Memory B cell (primary cell): ENCODE measurements around the gene SYT2.
"Not testable (repeated sequence)": the region's sequence is repeated elsewhere in the genome, so short reads cannot be mapped to it uniquely, and the experiment has no call there.

Experiments
- ATAC-seq: fragments of 150-1000 bp; cut with Tn5 transposase; 2 replicates; pipeline ENCODE4 v1.10.0; 2021; ENCODE audit warnings: low read depth, mild to moderate bottlenecking, moderate library complexity
- DNase-seq, 2 donors: peaks; one replicate each; pipeline ENCODE4 v3.0.0; 2022; ENCODE audit warnings: low spot score in 2 of 2
- H3K27ac Mint-ChIP-seq: one replicate; pipeline ENCODE4 v1.8.0; 2022; ENCODE audit warnings: mild to moderate bottlenecking, moderate library complexity, mixed read lengths
- H3K27me3 Mint-ChIP-seq: one replicate; pipeline ENCODE4 v1.8.0; 2022; ENCODE audit warnings: mixed read lengths
- H3K36me3 Mint-ChIP-seq: one replicate; pipeline ENCODE4 v1.8.0; 2022; ENCODE audit warnings: mild to moderate bottlenecking, mixed read lengths
- H3K4me1 Mint-ChIP-seq: one replicate; pipeline ENCODE4 v1.8.0; 2022; ENCODE audit warnings: mixed read lengths
- H3K4me3 Mint-ChIP-seq: one replicate; pipeline ENCODE4 v1.8.0; 2022; ENCODE audit warnings: mild to moderate bottlenecking, moderate library complexity, mixed read lengths
- H3K9me3 Mint-ChIP-seq: one replicate; pipeline ENCODE4 v1.8.0; 2022; ENCODE audit warnings: mixed read lengths

SYT2 gene

DNA sequence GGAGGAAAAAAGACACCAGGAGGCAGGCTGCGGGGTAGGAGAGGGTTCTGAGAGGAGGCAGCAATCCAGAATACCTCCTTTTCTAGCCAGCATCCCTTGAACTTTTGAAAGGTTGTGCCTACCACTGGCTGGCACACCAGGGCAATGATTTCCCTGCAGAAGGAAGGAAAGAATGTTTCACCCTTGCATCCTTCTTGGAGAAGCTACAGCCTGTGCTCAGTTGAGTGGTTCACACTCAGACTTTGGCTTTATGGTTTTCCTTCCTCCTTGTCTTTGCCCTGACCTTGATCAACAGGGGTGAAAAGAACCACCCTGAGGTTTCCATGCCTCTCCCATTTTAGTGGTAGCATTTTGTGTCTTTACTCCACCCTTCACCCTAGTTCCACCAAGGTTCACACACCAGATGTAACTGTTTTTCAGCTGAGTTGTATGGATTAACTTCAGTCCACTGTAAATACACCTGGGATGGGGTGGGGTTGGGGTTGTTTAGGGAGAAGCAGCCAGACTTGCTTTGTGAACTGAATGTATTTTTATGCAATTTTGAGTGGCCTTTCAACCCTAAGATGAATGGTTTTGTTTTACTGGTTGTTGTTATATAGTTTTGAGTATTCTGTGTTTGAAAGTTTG is 122.3 kb downstream of the SYT2 start:
- Mint-ChIP-seq H3K36me3 (peaks cover 3% of the 10 kb centered on the region), H3K27ac (no peak overlapping the region), H3K4me3 (no peak overlapping the region), H3K4me1 (peaks cover 8% of the 10 kb centered on the region), H3K9me3 (no peaks in the 10 kb centered on the region), H3K27me3 (no peaks in the 10 kb centered on the region)
- ATAC-seq (no peak), DNase-seq (no peak)

DNA sequence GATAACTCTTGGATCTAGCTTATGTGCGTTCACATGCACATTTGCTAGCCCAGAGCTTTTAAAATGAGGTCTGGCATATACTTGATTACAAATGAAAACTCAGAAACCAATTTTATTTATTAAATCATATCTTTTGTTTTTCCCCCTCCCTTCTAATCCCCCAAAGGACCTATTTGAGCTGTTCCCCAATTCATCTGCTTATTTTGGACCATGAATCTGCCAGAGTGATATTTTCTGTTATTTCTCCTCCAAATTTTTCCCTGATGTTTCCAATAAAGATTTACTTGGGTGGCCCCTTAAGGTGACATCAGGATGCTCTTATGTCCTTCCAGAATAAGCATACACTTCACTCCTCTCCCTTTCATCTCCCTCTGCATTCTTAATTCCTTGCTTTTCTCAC is 123.4 kb downstream of the SYT2 start:
- Mint-ChIP-seq H3K4me1 (peaks cover 8% of the 10 kb centered on the region), H3K9me3 (no peaks in the 10 kb centered on the region), H3K4me3 (no peak overlapping the region), H3K27me3 (no peaks in the 10 kb centered on the region), H3K27ac (no peak overlapping the region), H3K36me3 (peaks cover 7% of the 10 kb centered on the region)
- DNase-seq: no peak
- no peak for ATAC-seq

DNA sequence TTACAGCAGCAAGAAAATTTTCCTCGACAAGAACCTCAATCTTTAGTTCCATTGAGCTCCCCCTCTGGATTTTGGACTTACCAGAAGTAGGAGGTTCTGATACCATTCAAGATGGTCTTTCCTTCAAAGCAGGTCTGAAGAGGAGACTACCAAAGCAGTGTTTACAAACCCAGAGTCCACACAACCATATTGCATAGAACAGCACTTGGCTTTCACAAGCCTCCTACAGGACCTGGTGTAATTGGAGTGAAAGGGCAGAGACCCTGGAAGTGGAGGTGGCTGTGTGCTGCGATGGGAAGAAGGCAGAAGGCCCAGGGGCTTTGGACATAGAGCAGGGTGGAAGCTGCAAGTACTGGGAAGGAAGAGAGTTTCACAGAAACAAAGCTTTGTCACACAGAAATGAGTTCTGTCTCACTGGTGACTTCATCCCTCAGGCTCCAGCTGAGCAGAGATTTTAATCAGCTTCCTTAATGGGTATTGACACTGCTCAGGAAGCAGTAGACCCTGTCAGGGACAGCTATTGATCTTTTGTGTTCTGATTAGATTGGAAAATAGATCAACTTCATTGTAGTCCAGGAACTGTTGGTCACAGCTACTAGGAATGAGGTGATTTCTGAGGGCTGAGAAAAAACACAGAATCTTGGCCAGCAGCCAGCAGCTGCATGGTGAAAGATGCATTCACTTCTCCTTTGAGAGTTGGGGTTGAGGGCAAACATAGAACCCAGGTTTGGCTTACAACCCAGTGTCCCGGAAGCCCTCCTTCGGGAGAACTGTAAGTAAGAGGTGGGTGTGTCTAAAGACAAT is 124.0 kb downstream of the SYT2 start:
- Mint-ChIP-seq H3K9me3 (no peaks in the 10 kb centered on the region), H3K4me1 (peaks cover 8% of the 10 kb centered on the region), H3K27ac (no peak overlapping the region), H3K36me3 (peaks cover 4% of the 10 kb centered on the region), H3K27me3 (no peaks in the 10 kb centered on the region), H3K4me3 (no peak overlapping the region)
- DNase-seq: peak in 1 of 2 donors; percentile 21
- ATAC-seq: peak; percentile 72

DNA sequence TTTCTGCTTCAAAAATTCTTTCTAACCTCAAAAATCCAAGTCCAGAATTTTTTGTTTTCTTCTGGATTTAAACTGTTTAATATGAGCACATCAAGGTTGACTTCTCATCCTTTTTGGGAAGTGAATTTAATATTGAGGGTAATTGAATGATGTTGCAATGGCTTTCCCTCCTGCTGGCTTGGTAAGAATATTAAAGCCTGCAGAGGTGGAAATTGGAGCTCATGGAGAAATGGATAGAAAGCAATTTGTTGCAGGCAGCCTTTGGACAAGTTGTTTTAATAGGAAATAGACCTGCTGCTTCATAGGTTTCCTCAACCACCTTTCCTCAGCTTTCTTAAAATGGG is 124.7 kb downstream of the SYT2 start:
- Mint-ChIP-seq H3K27me3 (no peaks in the 10 kb centered on the region), H3K27ac (no peak overlapping the region), H3K36me3 (peaks cover 10% of the 10 kb centered on the region), H3K9me3 (no peaks in the 10 kb centered on the region), H3K4me1 (peaks cover 8% of the 10 kb centered on the region), H3K4me3 (no peak overlapping the region)
- DNase-seq (no peak), ATAC-seq (no peak)

DNA sequence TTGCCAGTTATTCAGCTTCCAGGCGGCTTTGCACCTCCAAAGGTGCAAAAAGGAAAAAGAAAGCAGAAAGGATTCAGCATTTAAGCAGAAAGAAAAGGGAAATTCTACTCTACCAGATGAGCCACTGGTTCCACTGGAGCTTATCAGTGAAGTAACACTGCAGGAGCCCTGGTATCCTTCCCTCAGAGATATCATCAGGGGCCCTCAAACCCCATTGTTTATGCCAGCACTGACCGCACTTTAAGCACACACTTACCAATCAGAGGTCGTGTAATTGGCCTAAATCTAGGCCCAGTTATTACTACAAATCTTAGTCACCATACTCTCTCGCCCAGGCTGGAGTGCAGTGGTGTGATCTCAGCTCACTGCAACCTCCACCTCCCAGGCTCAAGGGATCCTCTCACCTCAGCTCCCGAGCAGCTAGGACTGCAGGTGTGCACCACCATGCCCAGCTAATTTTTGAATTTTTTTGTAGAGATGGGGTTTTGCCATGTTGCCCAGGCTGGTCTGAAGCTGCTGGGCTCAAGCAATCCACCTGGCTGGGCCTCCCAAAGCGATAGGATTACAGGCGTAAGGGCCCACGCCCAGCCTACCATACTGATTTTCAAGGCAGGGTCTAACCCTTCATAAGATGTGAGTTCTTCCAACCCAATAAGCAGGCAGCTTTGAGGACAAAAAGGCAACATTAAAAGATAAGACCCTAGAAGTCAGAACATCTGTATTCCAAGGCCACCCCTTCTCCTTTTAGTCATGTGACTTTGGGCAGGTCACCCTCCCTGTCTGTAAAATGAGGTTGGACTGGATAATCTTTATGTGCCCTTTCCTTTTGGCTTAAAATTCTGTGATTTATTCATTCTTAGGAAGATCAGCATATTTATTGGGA is 125.3 kb downstream of the SYT2 start:
- DNase-seq (no peak), ATAC-seq (no peak)
- Mint-ChIP-seq H3K9me3 (no peaks in the 10 kb centered on the region), H3K27ac (no peak overlapping the region), H3K27me3 (no peaks in the 10 kb centered on the region), H3K4me3 (no peak overlapping the region), H3K4me1 (peaks cover 8% of the 10 kb centered on the region), H3K36me3 (peaks cover 15% of the 10 kb centered on the region)

DNA sequence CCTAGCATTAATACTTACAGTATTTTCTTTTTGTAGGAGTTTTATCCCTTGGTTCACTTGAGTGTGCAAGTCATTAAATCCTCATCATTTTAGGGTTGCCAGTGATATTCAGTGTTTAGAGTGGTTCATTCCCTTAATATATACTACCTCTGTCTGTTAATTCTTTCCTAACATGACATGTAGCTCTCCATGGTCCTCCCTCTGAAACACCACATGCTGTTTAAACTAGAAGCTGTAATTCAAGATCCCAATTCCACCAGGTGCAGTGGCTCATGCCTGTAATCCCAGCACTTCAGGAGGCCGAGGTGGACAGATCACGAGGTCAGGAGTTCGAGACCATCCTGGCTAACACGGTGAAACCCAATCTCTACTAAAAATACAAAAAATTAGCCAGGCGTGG is 127.9 kb downstream of the SYT2 start:
- H3K27ac Mint-ChIP-seq, DNase-seq, ATAC-seq, H3K4me1 Mint-ChIP-seq, H3K4me3 Mint-ChIP-seq, H3K27me3 Mint-ChIP-seq, H3K9me3 Mint-ChIP-seq: not testable (repeated sequence)
- peaks cover 16% of the 10 kb centered on the region for H3K36me3 Mint-ChIP-seq

DNA sequence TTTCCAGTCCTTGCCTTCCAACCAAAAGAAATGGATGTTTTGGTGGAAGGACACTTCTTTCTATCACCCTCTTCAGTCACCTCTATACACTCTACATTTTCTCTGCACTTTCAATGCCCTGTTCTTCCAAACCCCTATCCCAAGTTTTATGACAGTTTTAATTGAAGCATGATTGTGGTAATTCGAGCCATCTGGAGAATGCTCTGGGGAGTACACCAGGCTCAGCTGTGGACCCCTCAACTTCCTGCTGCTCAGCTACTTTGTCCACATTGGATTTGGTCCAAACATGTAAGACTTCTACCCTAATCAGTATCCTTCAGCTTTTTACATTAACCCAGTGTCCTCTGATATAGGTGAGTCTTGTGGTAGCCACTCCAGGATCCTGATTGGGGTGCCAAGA is 129.6 kb downstream of the SYT2 start:
- Mint-ChIP-seq H3K4me3 (no peak overlapping the region), H3K9me3 (no peaks in the 10 kb centered on the region), H3K4me1 (no peaks in the 10 kb centered on the region), H3K27me3 (no peaks in the 10 kb centered on the region), H3K36me3 (peaks cover 16% of the 10 kb centered on the region), H3K27ac (no peak overlapping the region)
- ATAC-seq (no peak), DNase-seq (no peak)

DNA sequence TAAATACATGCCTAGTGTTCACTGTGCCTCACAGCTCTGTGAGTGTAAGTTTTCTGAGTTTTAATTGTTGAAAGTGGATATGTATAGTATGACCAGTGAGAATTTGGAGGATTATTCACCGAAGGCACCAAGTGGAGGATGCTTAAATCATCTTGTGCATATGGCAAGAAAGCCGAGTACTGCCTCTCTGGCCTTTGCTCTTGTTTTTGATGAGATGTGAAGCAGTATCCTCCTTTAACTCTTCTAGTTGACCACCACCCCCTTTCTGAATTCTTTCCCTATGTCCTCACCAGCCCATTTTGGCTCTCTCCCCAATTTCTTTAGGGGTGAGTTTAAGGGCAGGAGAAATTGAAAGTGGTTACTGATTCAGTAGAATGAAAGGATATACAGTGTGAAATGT is 130.4 kb downstream of the SYT2 start:
- no peaks in the 10 kb centered on the region for H3K9me3 Mint-ChIP-seq
- DNase-seq: no peak
- no peaks in the 10 kb centered on the region for H3K27me3 Mint-ChIP-seq
- H3K36me3 Mint-ChIP-seq: peaks cover 20% of the 10 kb centered on the region
- no peak for ATAC-seq
- H3K4me3 Mint-ChIP-seq: no peak overlapping the region
- H3K4me1 Mint-ChIP-seq: no peaks in the 10 kb centered on the region
- H3K27ac Mint-ChIP-seq: no peak overlapping the region

DNA sequence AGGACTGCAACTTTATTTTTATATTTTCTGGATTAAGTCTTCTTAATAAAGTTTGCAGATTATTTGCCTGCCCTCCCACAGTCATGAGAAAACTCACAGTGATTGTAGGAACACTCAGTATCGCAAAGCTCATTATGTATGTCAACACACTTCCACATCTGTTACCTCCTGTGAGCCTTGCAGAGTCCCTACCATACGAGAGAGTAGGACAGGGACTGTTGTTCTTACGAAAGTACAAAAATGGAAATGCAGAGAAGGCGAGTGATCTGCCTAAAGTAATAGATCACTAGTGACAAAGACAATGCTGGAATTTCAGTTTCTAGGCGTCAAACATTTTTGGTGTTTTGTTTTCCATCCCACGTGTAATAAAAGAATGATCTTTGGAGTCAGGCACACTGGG is 131.7 kb downstream of the SYT2 start:
- H3K27ac Mint-ChIP-seq: no peak overlapping the region
- DNase-seq (no peak), ATAC-seq (no peak)
- no peaks in the 10 kb centered on the region for H3K27me3 Mint-ChIP-seq
- H3K36me3 Mint-ChIP-seq: peaks cover 23% of the 10 kb centered on the region
- H3K4me1 Mint-ChIP-seq: no peaks in the 10 kb centered on the region
- H3K9me3 Mint-ChIP-seq: no peaks in the 10 kb centered on the region
- H3K4me3 Mint-ChIP-seq: no peak overlapping the region

DNA sequence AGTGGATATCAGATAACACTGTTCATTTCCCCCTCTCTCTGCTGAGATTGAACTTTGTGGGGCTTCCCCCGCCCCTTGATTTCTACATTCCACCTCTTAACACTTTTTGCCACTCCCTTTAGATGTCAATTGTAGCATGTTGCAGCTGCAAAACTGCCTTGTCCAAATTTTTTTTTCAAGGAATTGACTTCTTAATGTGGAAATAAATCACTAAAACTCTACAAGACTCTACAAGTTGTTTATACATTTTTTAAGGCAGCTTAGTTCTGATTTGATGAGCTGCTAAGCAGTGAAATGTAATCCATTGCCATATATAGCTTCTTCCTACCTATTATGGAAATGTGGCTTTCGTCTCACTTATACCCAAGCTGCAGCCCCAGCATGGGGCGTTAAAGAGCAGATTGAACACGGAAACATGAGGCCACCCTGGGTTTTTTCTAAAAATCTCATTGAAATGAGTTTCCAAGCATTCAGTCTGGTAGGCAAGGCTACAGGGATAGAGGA is 132.2 kb downstream of the SYT2 start:
- no peaks in the 10 kb centered on the region for H3K27me3 Mint-ChIP-seq
- H3K36me3 Mint-ChIP-seq: peaks cover 26% of the 10 kb centered on the region

DNA sequence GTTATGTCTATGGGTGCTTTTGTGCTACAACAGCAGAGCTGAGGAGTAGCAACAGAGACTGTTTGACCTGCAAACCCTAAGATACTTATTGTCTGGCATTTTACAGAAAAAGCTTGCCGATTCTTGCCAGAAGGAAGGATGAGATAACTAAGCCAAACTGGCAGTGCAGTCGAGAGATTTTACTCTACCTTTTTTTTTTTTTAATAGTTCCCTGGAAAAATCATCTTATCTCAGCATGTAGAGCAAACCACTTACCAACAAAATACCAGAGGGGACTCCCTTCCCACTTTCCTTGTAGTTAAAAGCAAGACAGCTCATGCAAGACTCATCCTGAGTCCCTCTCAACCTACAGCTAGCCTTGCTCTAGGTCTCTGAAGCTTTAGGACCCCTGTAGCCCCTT is 132.9 kb downstream of the SYT2 start:
- Mint-ChIP-seq H3K36me3 (peaks cover 30% of the 10 kb centered on the region), H3K27me3 (no peaks in the 10 kb centered on the region), H3K9me3 (no peaks in the 10 kb centered on the region), H3K4me3 (no peak overlapping the region), H3K27ac (no peak overlapping the region), H3K4me1 (no peaks in the 10 kb centered on the region)
- ATAC-seq (no peak), DNase-seq (no peak)

More for the DNA sequence above, 132.2 kb downstream of the SYT2 start:
- DNase-seq: no peak
- H3K27ac Mint-ChIP-seq: no peak overlapping the region
- no peaks in the 10 kb centered on the region for H3K9me3 Mint-ChIP-seq
- ATAC-seq: no peak
- no peak overlapping the region for H3K4me3 Mint-ChIP-seq
- no peaks in the 10 kb centered on the region for H3K4me1 Mint-ChIP-seq

DNA sequence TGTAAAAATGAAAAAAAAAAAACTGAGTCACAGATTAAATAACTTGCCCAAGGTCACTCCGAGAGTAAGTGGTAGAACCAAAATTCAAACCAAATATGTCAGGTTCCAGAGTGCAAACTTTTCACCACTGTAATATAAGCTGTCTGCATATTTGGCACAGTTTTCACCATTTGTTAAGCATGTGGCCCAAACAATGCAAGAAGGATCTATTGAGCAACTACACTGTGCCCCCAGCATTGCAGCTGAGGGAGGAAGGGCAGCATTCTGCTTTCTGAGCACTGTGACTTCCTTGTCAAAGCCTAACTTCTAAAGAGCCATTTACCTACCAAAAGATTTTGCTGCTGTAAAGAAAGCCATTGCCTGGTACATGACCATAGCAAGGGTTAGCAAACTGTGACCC is 133.4 kb downstream of the SYT2 start:
- no peak for ATAC-seq
- no peak overlapping the region for H3K4me3 Mint-ChIP-seq

DNA sequence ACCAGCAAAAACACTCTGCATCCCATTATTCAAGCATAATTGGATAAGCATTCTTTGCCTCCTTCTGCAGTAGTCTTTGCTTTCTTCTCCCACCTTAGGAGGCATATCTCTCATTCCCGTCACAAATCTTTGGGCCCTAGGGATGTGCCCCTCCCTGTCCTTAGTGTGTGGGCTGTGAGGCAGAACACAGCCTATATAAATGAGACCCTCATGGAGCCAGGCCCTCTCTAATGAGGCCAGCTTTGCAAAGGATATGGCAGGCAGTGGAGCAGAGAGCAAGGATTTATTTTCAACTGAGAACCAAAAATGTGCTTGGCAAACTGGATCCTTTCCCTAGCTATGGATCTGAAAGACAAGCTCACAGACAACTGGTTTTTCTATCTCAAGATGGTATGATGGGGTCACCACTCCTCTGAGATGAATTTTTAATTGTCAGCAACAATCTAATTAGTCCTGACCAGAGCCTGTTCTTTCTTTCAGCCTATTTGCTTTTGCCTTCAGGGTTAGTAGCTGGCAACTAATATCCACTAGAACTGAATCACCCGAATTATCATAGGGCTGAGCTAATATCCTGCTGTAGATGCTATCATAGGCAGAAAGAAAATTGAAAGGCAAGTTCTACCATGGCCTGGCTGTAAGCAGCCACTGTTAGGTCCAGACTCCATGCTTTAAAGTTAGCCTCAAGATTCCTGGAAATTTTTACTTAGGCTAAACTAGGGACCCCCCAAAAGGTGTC is 134.2 kb downstream of the SYT2 start:
- ATAC-seq: no peak
- Mint-ChIP-seq H3K4me3 (no peak overlapping the region), H3K27ac (no peak overlapping the region), H3K4me1 (no peaks in the 10 kb centered on the region), H3K9me3 (no peaks in the 10 kb centered on the region), H3K27me3 (no peaks in the 10 kb centered on the region), H3K36me3 (peaks cover 25% of the 10 kb centered on the region)
- DNase-seq: no peak

More for the DNA sequence above, 133.4 kb downstream of the SYT2 start:
- no peaks in the 10 kb centered on the region for H3K4me1 Mint-ChIP-seq
- DNase-seq: no peak
- no peaks in the 10 kb centered on the region for H3K27me3 Mint-ChIP-seq
- H3K36me3 Mint-ChIP-seq: peaks cover 26% of the 10 kb centered on the region
- H3K27ac Mint-ChIP-seq: no peak overlapping the region
- H3K9me3 Mint-ChIP-seq: no peaks in the 10 kb centered on the region
